Sigmoid colon (tissue), 4 donors: ENCODE measurements around the gene TPR.

Experiments used
- POLR2AphosphoS5 ChIP-seq, 4 donors: sonication (generic); formaldehyde crosslinking; IDR thresholded peaks; one replicate each; pipeline ENCODE4 v1.6.1; 2017; ENCODE audit warnings: antibody characterized with exemption in 4 of 4
- TF ChIP-seq, protein P1 (sequence below), 4 experiments: fragments of 450-650 bp in 3 of 4; fragments of 200-600 bp in 1 of 4; IDR thresholded peaks; one replicate each; pipeline ENCODE4 v1.5.1; 2016 to 2019; ENCODE audit warnings: antibody characterized with exemption in 4 of 4, mild to moderate bottlenecking in 3 of 4, moderate library complexity in 2 of 4

DNA sequence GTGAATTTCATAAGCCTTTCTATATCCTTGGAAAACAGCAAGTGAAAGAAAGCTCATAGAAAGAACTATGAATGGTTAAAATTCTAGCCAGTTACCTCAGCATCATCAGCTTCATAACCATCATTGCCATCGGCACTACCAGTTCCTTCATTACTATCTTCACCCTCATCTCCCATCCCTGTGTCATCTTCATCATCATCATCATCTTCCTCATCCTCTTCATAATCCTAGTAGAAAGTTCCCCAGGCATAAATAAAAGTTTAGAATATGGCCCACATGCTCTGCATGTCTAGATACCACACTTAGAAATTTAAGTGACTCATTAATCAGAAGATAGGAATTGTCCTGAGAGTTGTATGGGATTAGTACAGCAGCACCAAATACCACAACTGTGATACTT lies 49.0 kb downstream of the TPR start:
- TF ChIP-seq, protein P1, sequence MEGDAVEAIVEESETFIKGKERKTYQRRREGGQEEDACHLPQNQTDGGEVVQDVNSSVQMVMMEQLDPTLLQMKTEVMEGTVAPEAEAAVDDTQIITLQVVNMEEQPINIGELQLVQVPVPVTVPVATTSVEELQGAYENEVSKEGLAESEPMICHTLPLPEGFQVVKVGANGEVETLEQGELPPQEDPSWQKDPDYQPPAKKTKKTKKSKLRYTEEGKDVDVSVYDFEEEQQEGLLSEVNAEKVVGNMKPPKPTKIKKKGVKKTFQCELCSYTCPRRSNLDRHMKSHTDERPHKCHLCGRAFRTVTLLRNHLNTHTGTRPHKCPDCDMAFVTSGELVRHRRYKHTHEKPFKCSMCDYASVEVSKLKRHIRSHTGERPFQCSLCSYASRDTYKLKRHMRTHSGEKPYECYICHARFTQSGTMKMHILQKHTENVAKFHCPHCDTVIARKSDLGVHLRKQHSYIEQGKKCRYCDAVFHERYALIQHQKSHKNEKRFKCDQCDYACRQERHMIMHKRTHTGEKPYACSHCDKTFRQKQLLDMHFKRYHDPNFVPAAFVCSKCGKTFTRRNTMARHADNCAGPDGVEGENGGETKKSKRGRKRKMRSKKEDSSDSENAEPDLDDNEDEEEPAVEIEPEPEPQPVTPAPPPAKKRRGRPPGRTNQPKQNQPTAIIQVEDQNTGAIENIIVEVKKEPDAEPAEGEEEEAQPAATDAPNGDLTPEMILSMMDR (IDR thresholded peaks at IDR 0.05) = no peak
- no peak for TF ChIP-seq POLR2AphosphoS5 (IDR thresholded peaks at IDR 0.05)
